Osteocyte (in vitro differentiated cells): ENCODE measurements around the gene FUCA1. TPM values are rescaled to one million over a fixed set of nuclear protein-coding genes. Genes with fewer than 3 reads are reported as not detected.
"Not testable (repeated sequence)": the region's sequence is repeated elsewhere in the genome, so short reads cannot be mapped to it uniquely, and the experiment has no call there.

ENCODE experiments used
- DNase-seq: peaks from one replicate; pipeline ENCODE4 v3.0.0; 2021; ENCODE audit warnings: mixed read lengths; ENCODE audit not compliant: unreplicated experiment; ENCODE audit errors: extremely low spot score
- H3K27ac Mint-ChIP-seq: one replicate; pipeline ENCODE4 v1.8.0; 2021; ENCODE audit warnings: mild to moderate bottlenecking, mixed read lengths; ENCODE audit not compliant: unreplicated experiment
- H3K27me3 Mint-ChIP-seq: one replicate; pipeline ENCODE4 v1.8.0; 2021; ENCODE audit warnings: mixed read lengths; ENCODE audit not compliant: unreplicated experiment
- H3K36me3 Mint-ChIP-seq: one replicate; pipeline ENCODE4 v1.8.0; 2021; ENCODE audit warnings: mixed read lengths; ENCODE audit not compliant: unreplicated experiment
- H3K4me1 Mint-ChIP-seq: one replicate; pipeline ENCODE4 v1.8.0; 2021; ENCODE audit warnings: mixed read lengths; ENCODE audit not compliant: unreplicated experiment
- H3K4me3 Mint-ChIP-seq: one replicate; pipeline ENCODE4 v1.8.0; 2021; ENCODE audit warnings: mild to moderate bottlenecking, moderate library complexity, mixed read lengths; ENCODE audit not compliant: unreplicated experiment
- H3K9me3 Mint-ChIP-seq: one replicate; pipeline ENCODE4 v1.8.0; 2021; ENCODE audit warnings: mixed read lengths; ENCODE audit not compliant: unreplicated experiment
- CTCF ChIP-seq: fragments of 200-600 bp; sonication (generic); IDR thresholded peaks from 2 replicates; pipeline ENCODE4 v1.5.0; 2021; ENCODE audit warnings: antibody characterized with exemption, mild to moderate bottlenecking, moderate library complexity
- total RNA-seq: library from RNA; stranded (reverse); gene quantifications from 2 replicates; pipeline ENCODE4 v1.2.1, GENCODE V29; 2021

The FUCA1 gene
- total RNA-seq, 1 donor from 2014 or later: 16.4 TPM

GRCh38 chr1:23843644-23844043, 24.4 kb downstream of the FUCA1 start:
- H3K9me3 Mint-ChIP-seq: peaks cover 7% of the 10 kb centered on the region
- peaks cover under 1% of the 10 kb centered on the region for H3K4me1 Mint-ChIP-seq
- H3K27me3 Mint-ChIP-seq: peaks cover 19% of the 10 kb centered on the region
- no peak overlapping the region for H3K27ac Mint-ChIP-seq
- peaks cover 24% of the 10 kb centered on the region for H3K36me3 Mint-ChIP-seq
- DNase-seq: no peak
- TF ChIP-seq CTCF: no peak
- H3K4me3 Mint-ChIP-seq: no peak overlapping the region

- no peak overlapping the region for H3K27ac Mint-ChIP-seq
- H3K27me3 Mint-ChIP-seq: peaks cover 29% of the 10 kb centered on the region
- H3K36me3 Mint-ChIP-seq: no peaks in the 10 kb centered on the region
- peak overlapping the region; percentile 76 for H3K4me3 Mint-ChIP-seq
- DNase-seq: peak; percentile 88
- TF ChIP-seq CTCF: no peak
- peaks cover 8% of the 10 kb centered on the region for H3K4me1 Mint-ChIP-seq
- H3K9me3 Mint-ChIP-seq: no peaks in the 10 kb centered on the region
Measured at GRCh38 chr1:23838401-23838866, 29.7 kb downstream of the FUCA1 start.

GRCh38 chr1:23837908-23838307, 30.2 kb downstream of the FUCA1 start:
- Mint-ChIP-seq H3K36me3 (no peaks in the 10 kb centered on the region), H3K27me3 (peaks cover 31% of the 10 kb centered on the region), H3K27ac (no peak overlapping the region), H3K4me1 (peaks cover 8% of the 10 kb centered on the region), H3K4me3 (peak overlapping the region; percentile 76), H3K9me3 (no peaks in the 10 kb centered on the region)
- TF ChIP-seq CTCF: no peak
- DNase-seq: no peak

GRCh38 chr1:23836037-23836436, 32.1 kb downstream of the FUCA1 start:
- Mint-ChIP-seq H3K4me1 (peaks cover 8% of the 10 kb centered on the region), H3K4me3 (no peak overlapping the region), H3K27ac (no peak overlapping the region), H3K9me3 (no peaks in the 10 kb centered on the region), H3K36me3 (no peaks in the 10 kb centered on the region), H3K27me3 (peaks cover 19% of the 10 kb centered on the region)
- no peak for DNase-seq
- TF ChIP-seq CTCF: no peak

GRCh38 chr1:23834156-23834555, 33.9 kb downstream of the FUCA1 start:
- not testable (repeated sequence) for DNase-seq, H3K36me3 Mint-ChIP-seq, H3K27ac Mint-ChIP-seq, H3K4me1 Mint-ChIP-seq, H3K4me3 Mint-ChIP-seq, H3K9me3 Mint-ChIP-seq
- H3K27me3 Mint-ChIP-seq: peaks cover 17% of the 10 kb centered on the region

- H3K4me1 Mint-ChIP-seq: peaks cover 18% of the 10 kb centered on the region
- H3K36me3 Mint-ChIP-seq: no peaks in the 10 kb centered on the region
- no peak for DNase-seq
- no peaks in the 10 kb centered on the region for H3K9me3 Mint-ChIP-seq
- no peak overlapping the region for H3K27ac Mint-ChIP-seq
- H3K4me3 Mint-ChIP-seq: no peak overlapping the region
- H3K27me3 Mint-ChIP-seq: peaks cover 4% of the 10 kb centered on the region
- TF ChIP-seq CTCF: no peak
Measured at GRCh38 chr1:23827717-23828116, 40.4 kb downstream of the FUCA1 start.

GRCh38 chr1:23826590-23826989, 41.5 kb downstream of the FUCA1 start:
- Mint-ChIP-seq H3K4me1 (peaks cover 18% of the 10 kb centered on the region), H3K4me3 (peak overlapping the region; percentile 35)
- H3K9me3 Mint-ChIP-seq, H3K27ac Mint-ChIP-seq, H3K27me3 Mint-ChIP-seq, H3K36me3 Mint-ChIP-seq, DNase-seq: not testable (repeated sequence)
